ENCODE results near the gene TRPV6. TPM values are rescaled to one million over a fixed set of nuclear protein-coding genes. Genes with fewer than 3 reads are reported as not detected.

The TRPV6 gene
- total and polyA plus RNA-seq, 2 of the 4 experiments (the other 2 are of a cell fraction): 0.03 TPM; not detected in 1

- dilution Hi-C loops (cut with HindIII; ENCODE audit: low sequenced_read_pairs, unreplicated experiment): no loop called here
- Histone ChIP-seq H2AK9ac (replicated peaks; ENCODE audit: low read depth, low read length, poor library complexity) (no peak overlapping the region), H4K20me1 (ENCODE audit: insufficient read depth, low read length) (no peaks in the 10 kb centered on the region), H3K4me1 (ENCODE audit: control insufficient read depth, insufficient read depth, low read length) (no peaks in the 10 kb centered on the region), H3K79me1 (ENCODE audit: low read depth in 1 of 2, low read length in 2 of 2) (no peaks in the 10 kb centered on the region), H4K91ac (ENCODE audit: insufficient read depth, low read depth, low read length) (no peak overlapping the region), H3K4me3 (ENCODE audit: insufficient read depth, low read depth, low read length) (no peak overlapping the region), H3K36me3 (ENCODE audit: control insufficient read depth, insufficient read depth, low read length) (no peaks in the 10 kb centered on the region), H2BK20ac (ENCODE audit: low read depth, low read length) (no peak overlapping the region), H3K9me3 (ENCODE audit: control insufficient read depth, insufficient read depth, low read length) (no peaks in the 10 kb centered on the region), H4K5ac (ENCODE audit: low read depth, low read length) (no peak overlapping the region), H2BK5ac (ENCODE audit: low read depth, low read length, poor library complexity, severe bottlenecking) (no peak overlapping the region), H2AFZ (replicated peaks; ENCODE audit: low read length, poor library complexity) (no peak overlapping the region), H2BK120ac (ENCODE audit: low read depth, low read length) (no peak overlapping the region), H3K9ac (ENCODE audit: low read depth, low read length) (no peak overlapping the region), H3K4me2 (ENCODE audit: low read depth, low read length) (no peak overlapping the region), H3K9me1 (ENCODE audit: insufficient read depth, low read length) (no peaks in the 10 kb centered on the region), H3K14ac (replicated peaks; ENCODE audit: low read depth, low read length) (no peak overlapping the region), H3K27ac (ENCODE audit: insufficient read depth, low read length) (no peak overlapping the region), H2BK15ac (ENCODE audit: low read depth, low read length) (no peak overlapping the region), H3K56ac (ENCODE audit: extremely low read depth, insufficient read depth, low read length) (no peak overlapping the region), H4K8ac (ENCODE audit: low read depth in 2 of 2, low read length in 2 of 2) (no peak overlapping the region), H3K23ac (ENCODE audit: low read depth, low read length) (no peak overlapping the region), H2AK5ac (ENCODE audit: low read depth, low read length) (no peak overlapping the region), H3K18ac (ENCODE audit: low read depth, low read length) (no peak overlapping the region), H3K27me3 (ENCODE audit: control insufficient read depth, insufficient read depth, low read length) (no peaks in the 10 kb centered on the region), H3K4ac (ENCODE audit: low read depth, low read length) (no peak overlapping the region)
- BruUV-seq (replicated peaks): no TSS peak
- WGBS, 2 experiments (ENCODE audit: extremely low coverage in 2 of 2, insufficient read length in 1 of 2): 4% methylated on average over 4 of the region's 8 CpGs; no CpG with 5 or more reads in 1 of the 2 experiments
- CTCF ChIA-PET: interaction anchor here (0.6 kb wide), 1 partner anchor 1216 kb away, joined by 3 read pairs; no protein-coding TSS in a partner anchor
- intact Hi-C loops (cut with micrococcal nuclease): no loop called here
- no peak for TF ChIP-seq CEBPB (IDR thresholded peaks at IDR 0.05; ENCODE audit: low read depth, low read length)
- TF ChIP-seq SMC3 (IDR thresholded peaks at IDR 0.05; ENCODE audit: low read depth, low read length): peak; percentile 22; the same call in 1 of the 2 replicates
- TF ChIP-seq, protein P1, sequence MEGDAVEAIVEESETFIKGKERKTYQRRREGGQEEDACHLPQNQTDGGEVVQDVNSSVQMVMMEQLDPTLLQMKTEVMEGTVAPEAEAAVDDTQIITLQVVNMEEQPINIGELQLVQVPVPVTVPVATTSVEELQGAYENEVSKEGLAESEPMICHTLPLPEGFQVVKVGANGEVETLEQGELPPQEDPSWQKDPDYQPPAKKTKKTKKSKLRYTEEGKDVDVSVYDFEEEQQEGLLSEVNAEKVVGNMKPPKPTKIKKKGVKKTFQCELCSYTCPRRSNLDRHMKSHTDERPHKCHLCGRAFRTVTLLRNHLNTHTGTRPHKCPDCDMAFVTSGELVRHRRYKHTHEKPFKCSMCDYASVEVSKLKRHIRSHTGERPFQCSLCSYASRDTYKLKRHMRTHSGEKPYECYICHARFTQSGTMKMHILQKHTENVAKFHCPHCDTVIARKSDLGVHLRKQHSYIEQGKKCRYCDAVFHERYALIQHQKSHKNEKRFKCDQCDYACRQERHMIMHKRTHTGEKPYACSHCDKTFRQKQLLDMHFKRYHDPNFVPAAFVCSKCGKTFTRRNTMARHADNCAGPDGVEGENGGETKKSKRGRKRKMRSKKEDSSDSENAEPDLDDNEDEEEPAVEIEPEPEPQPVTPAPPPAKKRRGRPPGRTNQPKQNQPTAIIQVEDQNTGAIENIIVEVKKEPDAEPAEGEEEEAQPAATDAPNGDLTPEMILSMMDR (conservative IDR thresholded peaks at IDR 0.05; ENCODE audit: low read depth, low read length): peak; percentile 43
- no peak for TF ChIP-seq RCOR1 (IDR thresholded peaks at IDR 0.05; ENCODE audit: insufficient replicate concordance, low read length)
- no peak for TF ChIP-seq ELK1 (IDR thresholded peaks at IDR 0.05; ENCODE audit: borderline replicate concordance, low read depth, low read length)
- POLR2A ChIA-PET (ENCODE audit: unreplicated experiment): no interaction called here
- in situ Hi-C loops (cut with MboI; ENCODE audit: low sequenced_read_pairs): no loop called here
- ATAC-seq (ENCODE audit: low read depth): no peak
- peak; percentile 1 for DNase-seq
Measured at GRCh38 chr7:142880876-142881505, 4.6 kb downstream of the TRPV6 start.
